ENCODE data around the gene MLXIP.

GRCh38 chr12:122148657-122149056 is 70.1 kb downstream of the MLXIP start:
- TF ChIP-seq, protein P1, sequence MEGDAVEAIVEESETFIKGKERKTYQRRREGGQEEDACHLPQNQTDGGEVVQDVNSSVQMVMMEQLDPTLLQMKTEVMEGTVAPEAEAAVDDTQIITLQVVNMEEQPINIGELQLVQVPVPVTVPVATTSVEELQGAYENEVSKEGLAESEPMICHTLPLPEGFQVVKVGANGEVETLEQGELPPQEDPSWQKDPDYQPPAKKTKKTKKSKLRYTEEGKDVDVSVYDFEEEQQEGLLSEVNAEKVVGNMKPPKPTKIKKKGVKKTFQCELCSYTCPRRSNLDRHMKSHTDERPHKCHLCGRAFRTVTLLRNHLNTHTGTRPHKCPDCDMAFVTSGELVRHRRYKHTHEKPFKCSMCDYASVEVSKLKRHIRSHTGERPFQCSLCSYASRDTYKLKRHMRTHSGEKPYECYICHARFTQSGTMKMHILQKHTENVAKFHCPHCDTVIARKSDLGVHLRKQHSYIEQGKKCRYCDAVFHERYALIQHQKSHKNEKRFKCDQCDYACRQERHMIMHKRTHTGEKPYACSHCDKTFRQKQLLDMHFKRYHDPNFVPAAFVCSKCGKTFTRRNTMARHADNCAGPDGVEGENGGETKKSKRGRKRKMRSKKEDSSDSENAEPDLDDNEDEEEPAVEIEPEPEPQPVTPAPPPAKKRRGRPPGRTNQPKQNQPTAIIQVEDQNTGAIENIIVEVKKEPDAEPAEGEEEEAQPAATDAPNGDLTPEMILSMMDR (conservative IDR thresholded peaks at IDR 0.05; ENCODE audit: low read depth in 2 of 2): no peak
- no peak for TF ChIP-seq EZH2 (IDR thresholded peaks at IDR 0.05; ENCODE audit: low read depth, unreplicated experiment)
- TF ChIP-seq POLR2AphosphoS5 (IDR thresholded peaks at IDR 0.05; ENCODE audit: low read depth): no peak
